Measurements from ENCODE around the gene CTBP2.

DNA sequence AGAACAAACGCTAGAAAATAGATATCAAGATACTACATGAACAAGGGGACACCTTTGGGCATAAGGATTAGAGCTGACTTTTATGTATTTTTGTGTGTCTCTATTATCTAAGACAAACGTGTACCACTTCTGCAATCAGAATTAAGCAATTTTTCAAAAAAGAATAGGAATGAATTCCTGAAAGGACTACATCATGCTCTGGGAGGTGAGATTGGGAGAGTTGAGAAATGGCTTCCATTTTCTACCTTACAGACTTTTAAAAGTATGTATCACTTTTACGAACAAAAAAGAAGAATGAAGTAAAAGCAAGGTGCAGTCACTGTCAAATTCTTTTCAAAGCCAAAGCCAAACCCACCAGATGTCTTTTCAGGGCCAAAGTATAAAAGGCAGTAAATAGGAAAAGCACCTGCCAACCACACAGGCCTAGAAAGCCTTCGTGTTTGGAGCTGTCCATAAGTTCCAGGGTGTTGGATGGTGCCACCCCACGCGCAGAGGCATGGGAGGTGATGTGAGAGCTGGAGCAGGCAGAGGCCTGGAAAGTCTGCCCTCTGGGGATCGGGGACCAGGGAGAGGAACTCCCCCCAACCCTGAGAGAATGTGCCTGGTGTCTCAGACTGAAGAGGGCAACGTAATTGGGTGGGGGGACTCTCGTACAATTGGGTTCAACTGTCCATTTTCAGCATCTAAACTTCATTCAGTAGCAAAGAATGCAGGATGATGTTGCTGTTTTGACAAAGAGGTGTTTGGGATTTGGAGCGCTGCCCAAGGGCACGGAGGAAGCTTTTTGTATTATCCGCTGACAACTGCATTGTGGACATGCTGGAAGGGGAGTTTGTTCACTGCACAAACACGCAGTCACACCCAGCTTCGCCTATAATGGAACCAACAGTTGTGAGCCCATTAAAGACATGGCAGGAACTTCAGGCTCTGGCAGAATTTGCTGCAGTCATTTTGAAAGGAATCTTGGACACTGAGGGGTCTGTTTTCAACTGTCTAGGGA lies 17.6 kb upstream of the CTBP2 start:
- TF ChIP-seq YY1 (IDR thresholded peaks at IDR 0.05; ENCODE audit: low read depth) (no peak), EP300 (IDR thresholded peaks at IDR 0.05; ENCODE audit: borderline replicate concordance) (no peak), EGR1 (IDR thresholded peaks at IDR 0.05) (no peak), RAD21 (IDR thresholded peaks at IDR 0.05; ENCODE audit: low read depth) (no peak)
- TF ChIP-seq, protein P1, sequence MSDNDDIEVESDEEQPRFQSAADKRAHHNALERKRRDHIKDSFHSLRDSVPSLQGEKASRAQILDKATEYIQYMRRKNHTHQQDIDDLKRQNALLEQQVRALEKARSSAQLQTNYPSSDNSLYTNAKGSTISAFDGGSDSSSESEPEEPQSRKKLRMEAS (IDR thresholded peaks at IDR 0.05) = no peak
- TF ChIP-seq, protein P2, sequence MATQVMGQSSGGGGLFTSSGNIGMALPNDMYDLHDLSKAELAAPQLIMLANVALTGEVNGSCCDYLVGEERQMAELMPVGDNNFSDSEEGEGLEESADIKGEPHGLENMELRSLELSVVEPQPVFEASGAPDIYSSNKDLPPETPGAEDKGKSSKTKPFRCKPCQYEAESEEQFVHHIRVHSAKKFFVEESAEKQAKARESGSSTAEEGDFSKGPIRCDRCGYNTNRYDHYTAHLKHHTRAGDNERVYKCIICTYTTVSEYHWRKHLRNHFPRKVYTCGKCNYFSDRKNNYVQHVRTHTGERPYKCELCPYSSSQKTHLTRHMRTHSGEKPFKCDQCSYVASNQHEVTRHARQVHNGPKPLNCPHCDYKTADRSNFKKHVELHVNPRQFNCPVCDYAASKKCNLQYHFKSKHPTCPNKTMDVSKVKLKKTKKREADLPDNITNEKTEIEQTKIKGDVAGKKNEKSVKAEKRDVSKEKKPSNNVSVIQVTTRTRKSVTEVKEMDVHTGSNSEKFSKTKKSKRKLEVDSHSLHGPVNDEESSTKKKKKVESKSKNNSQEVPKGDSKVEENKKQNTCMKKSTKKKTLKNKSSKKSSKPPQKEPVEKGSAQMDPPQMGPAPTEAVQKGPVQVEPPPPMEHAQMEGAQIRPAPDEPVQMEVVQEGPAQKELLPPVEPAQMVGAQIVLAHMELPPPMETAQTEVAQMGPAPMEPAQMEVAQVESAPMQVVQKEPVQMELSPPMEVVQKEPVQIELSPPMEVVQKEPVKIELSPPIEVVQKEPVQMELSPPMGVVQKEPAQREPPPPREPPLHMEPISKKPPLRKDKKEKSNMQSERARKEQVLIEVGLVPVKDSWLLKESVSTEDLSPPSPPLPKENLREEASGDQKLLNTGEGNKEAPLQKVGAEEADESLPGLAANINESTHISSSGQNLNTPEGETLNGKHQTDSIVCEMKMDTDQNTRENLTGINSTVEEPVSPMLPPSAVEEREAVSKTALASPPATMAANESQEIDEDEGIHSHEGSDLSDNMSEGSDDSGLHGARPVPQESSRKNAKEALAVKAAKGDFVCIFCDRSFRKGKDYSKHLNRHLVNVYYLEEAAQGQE (IDR thresholded peaks at IDR 0.05; ENCODE audit: low read depth) = no peak

Measured in Ishikawa (cell line).